Effector memory CD8-positive, alpha-beta T cell (primary cell): ENCODE results near the gene INPP4A.
A peak's percentile ranks its signal among the peaks of the same experiment; 100 is the strongest.

Experiments
- ATAC-seq: fragments of 150-1000 bp; cut with Tn5 transposase; replicated peaks from 2 replicates; pipeline ENCODE4 v1.10.0; 2021; ENCODE audit warnings: mild to moderate bottlenecking, moderate library complexity
- DNase-seq, 3 experiments: peaks; one replicate each; pipeline ENCODE4 v3.0.0; 2021
- H3K27ac Mint-ChIP-seq, 2 donors: one replicate each; pipeline ENCODE4 v1.8.0; 2022; ENCODE audit warnings: mild to moderate bottlenecking in 2 of 2, mixed read lengths in 2 of 2, moderate library complexity in 2 of 2
- H3K27me3 Mint-ChIP-seq, 2 donors: one replicate each; pipeline ENCODE4 v1.8.0; 2022; ENCODE audit warnings: mixed read lengths in 2 of 2
- H3K36me3 Mint-ChIP-seq: one replicate; pipeline ENCODE4 v1.8.0; 2022; ENCODE audit warnings: mild to moderate bottlenecking, moderate library complexity, mixed read lengths; ENCODE audit not compliant: insufficient read depth
- H3K4me1 Mint-ChIP-seq, 2 donors: one replicate each; pipeline ENCODE4 v1.8.0; 2022; ENCODE audit warnings: low read depth in 2 of 2, mixed read lengths in 2 of 2
- H3K4me3 Mint-ChIP-seq, 2 donors: one replicate each; pipeline ENCODE4 v1.8.0; 2022; ENCODE audit warnings: mild to moderate bottlenecking in 2 of 2, mixed read lengths in 2 of 2, moderate library complexity in 2 of 2
- H3K9me3 Mint-ChIP-seq, 2 donors: one replicate each; pipeline ENCODE4 v1.8.0; 2022; ENCODE audit warnings: mixed read lengths in 2 of 2

Gene INPP4A

GRCh38 chr2:98479371-98479770 is 34.7 kb downstream of the INPP4A start:
- DNase-seq (no peak), ATAC-seq (peak; percentile 10)
- Mint-ChIP-seq H3K9me3 (no peaks in the 10 kb centered on the region), H3K4me1 (peaks cover 83 to 96% of the 10 kb centered on the region in 2 donors), H3K27ac (peak overlapping the region; percentile 92 to 93), H3K4me3 (peak overlapping the region; percentile 43 to 61), H3K36me3 (peaks cover 11% of the 10 kb centered on the region), H3K27me3 (no peaks in the 10 kb centered on the region)

GRCh38 chr2:98479959-98480524 is 35.4 kb downstream of the INPP4A start:
- Mint-ChIP-seq H3K4me1 (peaks cover 85 to 98% of the 10 kb centered on the region in 2 donors), H3K27me3 (no peaks in the 10 kb centered on the region), H3K4me3 (peak overlapping the region; percentile 43 to 61), H3K27ac (peak overlapping the region; percentile 92 to 93), H3K9me3 (no peaks in the 10 kb centered on the region), H3K36me3 (peaks cover 8% of the 10 kb centered on the region)
- DNase-seq (peak; percentile 24 to 40 (median 37)), ATAC-seq (peak; percentile 76)

GRCh38 chr2:98480598-98480997 is 35.9 kb downstream of the INPP4A start:
- no peak for ATAC-seq
- H3K27me3 Mint-ChIP-seq: no peaks in the 10 kb centered on the region
- H3K9me3 Mint-ChIP-seq: no peaks in the 10 kb centered on the region
- peak overlapping the region; percentile 92 to 93 for H3K27ac Mint-ChIP-seq
- no peak for DNase-seq
- peaks cover 7% of the 10 kb centered on the region for H3K36me3 Mint-ChIP-seq
- H3K4me1 Mint-ChIP-seq: peaks cover 86 to 98% of the 10 kb centered on the region in 2 donors
- H3K4me3 Mint-ChIP-seq: peak overlapping the region in 1 of 2 donors; percentile 43

GRCh38 chr2:98482362-98482761 is 37.7 kb downstream of the INPP4A start:
- Mint-ChIP-seq H3K27me3 (no peaks in the 10 kb centered on the region), H3K36me3 (peaks cover 3% of the 10 kb centered on the region), H3K4me3 (peak overlapping the region; percentile 36 to 77), H3K9me3 (no peaks in the 10 kb centered on the region), H3K4me1 (peaks cover 81 to 99% of the 10 kb centered on the region in 2 donors), H3K27ac (peak overlapping the region in 1 of 2 donors; percentile 91)
- ATAC-seq (no peak), DNase-seq (no peak)

GRCh38 chr2:98483257-98483861 is 38.7 kb downstream of the INPP4A start:
- H3K36me3 Mint-ChIP-seq: peaks cover 4% of the 10 kb centered on the region
- no peak for ATAC-seq
- peak overlapping the region; percentile 36 to 77 for H3K4me3 Mint-ChIP-seq
- peaks cover 82 to 99% of the 10 kb centered on the region in 2 donors for H3K4me1 Mint-ChIP-seq
- H3K9me3 Mint-ChIP-seq: no peaks in the 10 kb centered on the region
- DNase-seq: no peak
- no peaks in the 10 kb centered on the region for H3K27me3 Mint-ChIP-seq
- H3K27ac Mint-ChIP-seq: peak overlapping the region; percentile 59 to 91

- ATAC-seq (no peak), DNase-seq (no peak)
- Mint-ChIP-seq H3K4me3 (peak overlapping the region; percentile 36 to 77), H3K9me3 (no peaks in the 10 kb centered on the region), H3K4me1 (peaks cover 83 to 99% of the 10 kb centered on the region in 2 donors), H3K27ac (peak overlapping the region; percentile 59 to 91), H3K36me3 (peaks cover 3% of the 10 kb centered on the region), H3K27me3 (no peaks in the 10 kb centered on the region)
Measured at GRCh38 chr2:98484121-98484557, 39.5 kb downstream of the INPP4A start.

GRCh38 chr2:98484652-98485452 is 40.2 kb downstream of the INPP4A start:
- no peaks in the 10 kb centered on the region for H3K9me3 Mint-ChIP-seq
- H3K27ac Mint-ChIP-seq: peak overlapping the region; percentile 59 to 91
- no peaks in the 10 kb centered on the region for H3K27me3 Mint-ChIP-seq
- peak overlapping the region; percentile 36 to 77 for H3K4me3 Mint-ChIP-seq
- no peak for DNase-seq
- H3K36me3 Mint-ChIP-seq: peaks cover 3% of the 10 kb centered on the region
- H3K4me1 Mint-ChIP-seq: peaks cover 80 to 99% of the 10 kb centered on the region in 2 donors
- peak; percentile 41 for ATAC-seq

- H3K27ac Mint-ChIP-seq: peak overlapping the region; percentile 59 to 91
- H3K4me1 Mint-ChIP-seq: peaks cover 80 to 96% of the 10 kb centered on the region in 2 donors
- no peak for DNase-seq
- no peaks in the 10 kb centered on the region for H3K27me3 Mint-ChIP-seq
- ATAC-seq: no peak
- H3K36me3 Mint-ChIP-seq: peaks cover 3% of the 10 kb centered on the region
- H3K4me3 Mint-ChIP-seq: peak overlapping the region; percentile 36 to 77
- no peaks in the 10 kb centered on the region for H3K9me3 Mint-ChIP-seq
Measured at GRCh38 chr2:98485453-98485755, 40.7 kb downstream of the INPP4A start.

GRCh38 chr2:98486374-98486981 is 41.8 kb downstream of the INPP4A start:
- Mint-ChIP-seq H3K27ac (peak overlapping the region; percentile 89), H3K4me1 (peaks cover 74 to 89% of the 10 kb centered on the region in 2 donors), H3K27me3 (no peaks in the 10 kb centered on the region), H3K4me3 (peak overlapping the region; percentile 34 to 36), H3K36me3 (peaks cover 12% of the 10 kb centered on the region), H3K9me3 (no peaks in the 10 kb centered on the region)
- ATAC-seq (no peak), DNase-seq (no peak)

GRCh38 chr2:98487101-98487805 is 42.6 kb downstream of the INPP4A start:
- Mint-ChIP-seq H3K9me3 (no peaks in the 10 kb centered on the region), H3K4me3 (no peak overlapping the region), H3K27me3 (no peaks in the 10 kb centered on the region), H3K4me1 (peaks cover 75 to 89% of the 10 kb centered on the region in 2 donors), H3K36me3 (peaks cover 14% of the 10 kb centered on the region), H3K27ac (peak overlapping the region; percentile 89)
- ATAC-seq (no peak), DNase-seq (no peak)

GRCh38 chr2:98487806-98488189 is 43.1 kb downstream of the INPP4A start:
- H3K27me3 Mint-ChIP-seq: no peaks in the 10 kb centered on the region

GRCh38 chr2:98488252-98488651 is 43.6 kb downstream of the INPP4A start:
- no peaks in the 10 kb centered on the region for H3K9me3 Mint-ChIP-seq
- H3K27ac Mint-ChIP-seq: peak overlapping the region; percentile 89 to 93
- H3K27me3 Mint-ChIP-seq: no peaks in the 10 kb centered on the region
- H3K4me1 Mint-ChIP-seq: peaks cover 73 to 84% of the 10 kb centered on the region in 2 donors
- ATAC-seq (no peak), DNase-seq (no peak)
- peaks cover 17% of the 10 kb centered on the region for H3K36me3 Mint-ChIP-seq
- H3K4me3 Mint-ChIP-seq: peak overlapping the region; percentile 45 to 53

More at GRCh38 chr2:98487806-98488189, 43.1 kb downstream of the INPP4A start:
- peak; percentile 42 to 55 (median 45) for DNase-seq
- H3K27ac Mint-ChIP-seq: peak overlapping the region; percentile 89 to 93
- H3K4me3 Mint-ChIP-seq: peak overlapping the region; percentile 45 to 53
- H3K36me3 Mint-ChIP-seq: peaks cover 17% of the 10 kb centered on the region
- peaks cover 75 to 88% of the 10 kb centered on the region in 2 donors for H3K4me1 Mint-ChIP-seq
- no peaks in the 10 kb centered on the region for H3K9me3 Mint-ChIP-seq
- peak; percentile 77 for ATAC-seq

GRCh38 chr2:98489486-98489885 is 44.8 kb downstream of the INPP4A start:
- ATAC-seq (no peak), DNase-seq (no peak)
- no peak overlapping the region for H3K4me3 Mint-ChIP-seq
- H3K27me3 Mint-ChIP-seq: no peaks in the 10 kb centered on the region
- no peaks in the 10 kb centered on the region for H3K9me3 Mint-ChIP-seq
- H3K4me1 Mint-ChIP-seq: peaks cover 61 to 78% of the 10 kb centered on the region in 2 donors
- peaks cover 17% of the 10 kb centered on the region for H3K36me3 Mint-ChIP-seq
- peak overlapping the region; percentile 89 to 93 for H3K27ac Mint-ChIP-seq
